ENCODE measurements around the gene HSPA6. TPM values are rescaled to one million over a fixed set of nuclear protein-coding genes. Genes with fewer than 3 reads are reported as not detected.
A peak's percentile ranks its signal among the peaks of the same experiment; 100 is the strongest.
"Not testable (repeated sequence)": the region's sequence is repeated elsewhere in the genome, so short reads cannot be mapped to it uniquely, and the experiment has no call there.

Gene HSPA6
- total RNA-seq (1.2 TPM), polyA plus RNA-seq (5.6 TPM)

GRCh38 chr1:161523817-161524741, at the start of gene HSPA6:
Gene HSPA6, plus strand, starts transcription at chr1:161524540. Its CDS starts 119 bp downstream, at chr1:161524659.
- DNase-seq (ENCODE audit: extremely low spot score), result peak; percentile 95
- H3K4me1 ChIP-seq (ENCODE audit: insufficient read depth); H3K36me3 ChIP-seq (ENCODE audit: insufficient read depth); H3K27ac ChIP-seq (ENCODE audit: low read depth): not testable (repeated sequence)
- H3K4me3 ChIP-seq (ENCODE audit: low read depth, low read length), result peak within 1 kb of the TSS; percentile 53
- WGBS, result under 1% methylated on average over 61 of the region's 72 CpGs

GRCh38 chr1:161477711-161478110, 46.6 kb upstream of the HSPA6 start:
- not testable (repeated sequence) for H3K4me1 ChIP-seq (ENCODE audit: insufficient read depth); H3K27ac ChIP-seq (ENCODE audit: low read depth); H3K36me3 ChIP-seq (ENCODE audit: insufficient read depth); DNase-seq (ENCODE audit: extremely low spot score); H3K4me3 ChIP-seq (ENCODE audit: low read depth, low read length)
- WGBS, result 94% methylated on average over 1 of the region's 1 CpG

GRCh38 chr1:161478985-161479384, 45.4 kb upstream of the HSPA6 start:
- H3K4me3 ChIP-seq (ENCODE audit: low read depth, low read length), result no peak overlapping the region
- H3K4me1 ChIP-seq (ENCODE audit: insufficient read depth), result no peaks in the 10 kb centered on the region
- no peaks in the 10 kb centered on the region for H3K36me3 ChIP-seq (ENCODE audit: insufficient read depth)
- WGBS, result 95% methylated on average over 15 of the region's 15 CpGs
- H3K27ac ChIP-seq (ENCODE audit: low read depth), result no peak overlapping the region
- no peak for DNase-seq (ENCODE audit: extremely low spot score)

GRCh38 chr1:161480381-161481035, 43.8 kb upstream of the HSPA6 start:
- WGBS, result 84% methylated on average over 20 of the region's 20 CpGs
- DNase-seq (ENCODE audit: extremely low spot score), result no peak
- no peaks in the 10 kb centered on the region for H3K36me3 ChIP-seq (ENCODE audit: insufficient read depth)
- no peak overlapping the region for H3K27ac ChIP-seq (ENCODE audit: low read depth)
- H3K4me3 ChIP-seq (ENCODE audit: low read depth, low read length), result no peak overlapping the region
- no peaks in the 10 kb centered on the region for H3K4me1 ChIP-seq (ENCODE audit: insufficient read depth)

- no peak for DNase-seq (ENCODE audit: extremely low spot score)
- no peaks in the 10 kb centered on the region for H3K4me1 ChIP-seq (ENCODE audit: insufficient read depth)
- no peaks in the 10 kb centered on the region for H3K36me3 ChIP-seq (ENCODE audit: insufficient read depth)
- H3K27ac ChIP-seq (ENCODE audit: low read depth), result no peak overlapping the region
- H3K4me3 ChIP-seq (ENCODE audit: low read depth, low read length), result no peak overlapping the region
- 80% methylated on average over 13 of the region's 13 CpGs for WGBS
Observed at GRCh38 chr1:161481624-161482392, 42.5 kb upstream of the HSPA6 start.

GRCh38 chr1:161482610-161483009, 41.7 kb upstream of the HSPA6 start:
- Histone ChIP-seq H3K27ac (ENCODE audit: low read depth) (no peak overlapping the region), H3K4me1 (ENCODE audit: insufficient read depth) (no peaks in the 10 kb centered on the region), H3K4me3 (ENCODE audit: low read depth, low read length) (no peak overlapping the region), H3K36me3 (ENCODE audit: insufficient read depth) (no peaks in the 10 kb centered on the region)
- DNase-seq (ENCODE audit: extremely low spot score), result no peak
- 71% methylated on average over 6 of the region's 6 CpGs for WGBS

- WGBS, result 67% methylated on average over 3 of the region's 3 CpGs
- Histone ChIP-seq H3K4me1 (ENCODE audit: insufficient read depth) (no peaks in the 10 kb centered on the region), H3K4me3 (ENCODE audit: low read depth, low read length) (no peak overlapping the region), H3K36me3 (ENCODE audit: insufficient read depth) (no peaks in the 10 kb centered on the region), H3K27ac (ENCODE audit: low read depth) (no peak overlapping the region)
- no peak for DNase-seq (ENCODE audit: extremely low spot score)
Observed at GRCh38 chr1:161483361-161483760, 41.0 kb upstream of the HSPA6 start.

- WGBS, result 84% methylated on average over 2 of the region's 2 CpGs
- Histone ChIP-seq H3K4me1 (ENCODE audit: insufficient read depth) (no peaks in the 10 kb centered on the region), H3K36me3 (ENCODE audit: insufficient read depth) (no peaks in the 10 kb centered on the region), H3K4me3 (ENCODE audit: low read depth, low read length) (no peak overlapping the region), H3K27ac (ENCODE audit: low read depth) (no peak overlapping the region)
- no peak for DNase-seq (ENCODE audit: extremely low spot score)
Observed at GRCh38 chr1:161484613-161485012, 39.7 kb upstream of the HSPA6 start.

GRCh38 chr1:161486806-161487741, 37.3 kb upstream of the HSPA6 start:
- H3K4me1 ChIP-seq (ENCODE audit: insufficient read depth), result no peaks in the 10 kb centered on the region
- no peak overlapping the region for H3K27ac ChIP-seq (ENCODE audit: low read depth)
- H3K36me3 ChIP-seq (ENCODE audit: insufficient read depth), result no peaks in the 10 kb centered on the region
- no peak overlapping the region for H3K4me3 ChIP-seq (ENCODE audit: low read depth, low read length)
- DNase-seq (ENCODE audit: extremely low spot score), result no peak
- WGBS, result 39% methylated on average over 8 of the region's 8 CpGs

- H3K27ac ChIP-seq (ENCODE audit: low read depth), result no peak overlapping the region
- no peaks in the 10 kb centered on the region for H3K4me1 ChIP-seq (ENCODE audit: insufficient read depth)
- no peak overlapping the region for H3K4me3 ChIP-seq (ENCODE audit: low read depth, low read length)
- no peaks in the 10 kb centered on the region for H3K36me3 ChIP-seq (ENCODE audit: insufficient read depth)
- 43% methylated on average over 5 of the region's 5 CpGs for WGBS
- DNase-seq (ENCODE audit: extremely low spot score), result no peak
Observed at GRCh38 chr1:161491472-161491871, 32.9 kb upstream of the HSPA6 start.

GRCh38 chr1:161492827-161493226, 31.5 kb upstream of the HSPA6 start:
- DNase-seq (ENCODE audit: extremely low spot score), result no peak
- Histone ChIP-seq H3K4me1 (ENCODE audit: insufficient read depth) (no peaks in the 10 kb centered on the region), H3K4me3 (ENCODE audit: low read depth, low read length) (no peak overlapping the region), H3K27ac (ENCODE audit: low read depth) (no peak overlapping the region), H3K36me3 (ENCODE audit: insufficient read depth) (no peaks in the 10 kb centered on the region)
- whole genome bisulfite sequencing, result 72% methylated on average over 2 of the region's 2 CpGs

- H3K4me3 ChIP-seq (ENCODE audit: low read depth, low read length), result no peak overlapping the region
- no peak for DNase-seq (ENCODE audit: extremely low spot score)
- no peaks in the 10 kb centered on the region for H3K36me3 ChIP-seq (ENCODE audit: insufficient read depth)
- no peak overlapping the region for H3K27ac ChIP-seq (ENCODE audit: low read depth)
- no peaks in the 10 kb centered on the region for H3K4me1 ChIP-seq (ENCODE audit: insufficient read depth)
- 48% methylated on average over 3 of the region's 3 CpGs for WGBS
Observed at GRCh38 chr1:161494091-161494735, 30.1 kb upstream of the HSPA6 start.

Measured in urinary bladder (tissue), 4 donors.